Calu3 (cell line): Measurements from ENCODE around the gene DGKZ. TPM values are rescaled to one million over a fixed set of nuclear protein-coding genes. Genes with fewer than 3 reads are reported as not detected.

Experiments
- BruUV-seq: library from RNA; stranded (reverse); fragments of 400-500 nt; replicated peaks from 2 replicates; lab custom pipeline; 2021; lab: Mats Ljungman, UMichigan
- CTCF ChIA-PET: fragments of 300-600 bp; sonication (Branson Sonifier 250); formaldehyde crosslinking; loops from one replicate; lab custom pipeline; 2022; ENCODE audit warnings: antibody characterized with exemption; lab: Charles Lee
- DNase-seq: peaks from one replicate; pipeline ENCODE4 v3.0.0; 2022
- H3K27ac Mint-ChIP-seq: one replicate; pipeline ENCODE4 v1.8.0; 2022; ENCODE audit warnings: mixed read lengths; ENCODE audit not compliant: unreplicated experiment
- H3K27me3 Mint-ChIP-seq: one replicate; pipeline ENCODE4 v1.8.0; 2022; ENCODE audit warnings: mixed read lengths; ENCODE audit not compliant: unreplicated experiment
- H3K36me3 Mint-ChIP-seq: one replicate; pipeline ENCODE4 v1.8.0; 2022; ENCODE audit warnings: mild to moderate bottlenecking, moderate library complexity, mixed read lengths; ENCODE audit not compliant: insufficient read depth, unreplicated experiment
- H3K4me1 Mint-ChIP-seq: one replicate; pipeline ENCODE4 v1.8.0; 2022; ENCODE audit warnings: mild to moderate bottlenecking, low read depth, mixed read lengths; ENCODE audit not compliant: unreplicated experiment
- H3K4me3 Mint-ChIP-seq: one replicate; pipeline ENCODE4 v1.8.0; 2022; ENCODE audit warnings: mild to moderate bottlenecking, low read depth, moderate library complexity, mixed read lengths; ENCODE audit not compliant: unreplicated experiment
- H3K9me3 Mint-ChIP-seq: one replicate; pipeline ENCODE4 v1.8.0; 2022; ENCODE audit warnings: low read depth, mixed read lengths; ENCODE audit not compliant: unreplicated experiment
- CTCF ChIP-seq: fragments of 200-600 bp; IDR thresholded peaks from one replicate; pipeline ENCODE4 v1.8.0; 2022; ENCODE audit warnings: antibody characterized with exemption; ENCODE audit not compliant: unreplicated experiment
- intact Hi-C: fragments of 100-400 bp; cut with micrococcal nuclease; formaldehyde crosslinking; loops from one replicate; pipeline ENCODE4 v1.10.0; 2022; ENCODE audit not compliant: unreplicated experiment
- total RNA-seq: library from RNA; stranded (reverse); gene quantifications from 2 replicates; pipeline ENCODE4 v1.2.3, GENCODE V29; 2022

Gene DGKZ
- total RNA-seq, 1 experiment from 2014 or later = 38.0 TPM

- Mint-ChIP-seq H3K4me1 (peaks cover 7% of the 10 kb centered on the region), H3K4me3 (no peak overlapping the region), H3K9me3 (no peaks in the 10 kb centered on the region), H3K27ac (no peak overlapping the region), H3K27me3 (peaks cover 95% of the 10 kb centered on the region), H3K36me3 (no peaks in the 10 kb centered on the region)
- CTCF ChIA-PET = no interaction called here
- DNase-seq = no peak
- no TSS peak for BruUV-seq
- intact Hi-C loops = no loop called here
- no peak for TF ChIP-seq CTCF
Measured at GRCh38 chr11:46335890-46336562, 11.2 kb upstream of the DGKZ start.

- TF ChIP-seq CTCF = no peak
- H3K36me3 Mint-ChIP-seq = no peaks in the 10 kb centered on the region
- H3K4me1 Mint-ChIP-seq = peaks cover 7% of the 10 kb centered on the region
- no peaks in the 10 kb centered on the region for H3K9me3 Mint-ChIP-seq
- H3K27ac Mint-ChIP-seq = no peak overlapping the region
- no TSS peak for BruUV-seq
- CTCF ChIA-PET = no interaction called here
- intact Hi-C loops = no loop called here
- peaks cover 95% of the 10 kb centered on the region for H3K27me3 Mint-ChIP-seq
- H3K4me3 Mint-ChIP-seq = no peak overlapping the region
- no peak for DNase-seq
Measured at GRCh38 chr11:46336563-46337180, 10.6 kb upstream of the DGKZ start.

GRCh38 chr11:46337626-46338345, 9.5 kb upstream of the DGKZ start:
- CTCF ChIA-PET = no interaction called here
- no peak for TF ChIP-seq CTCF
- peaks cover 7% of the 10 kb centered on the region for H3K4me1 Mint-ChIP-seq
- H3K4me3 Mint-ChIP-seq = no peak overlapping the region
- DNase-seq = no peak
- no TSS peak for BruUV-seq
- no peak overlapping the region for H3K27ac Mint-ChIP-seq
- peaks cover 96% of the 10 kb centered on the region for H3K27me3 Mint-ChIP-seq
- intact Hi-C loops = no loop called here
- H3K9me3 Mint-ChIP-seq = no peaks in the 10 kb centered on the region
- no peaks in the 10 kb centered on the region for H3K36me3 Mint-ChIP-seq

GRCh38 chr11:46338636-46338987, 8.7 kb upstream of the DGKZ start:
- DNase-seq = no peak
- Mint-ChIP-seq H3K4me1 (peaks cover 7% of the 10 kb centered on the region), H3K4me3 (no peak overlapping the region), H3K27me3 (peaks cover 97% of the 10 kb centered on the region), H3K36me3 (no peaks in the 10 kb centered on the region), H3K9me3 (no peaks in the 10 kb centered on the region), H3K27ac (no peak overlapping the region)
- no peak for TF ChIP-seq CTCF
- intact Hi-C loops = no loop called here
- no TSS peak for BruUV-seq
- CTCF ChIA-PET = interaction anchor here (0.8 kb wide), 1 partner anchor 98 kb away, joined by 3 read pairs; no protein-coding TSS in a partner anchor
